IPS-NIHi7 (cell line): Measurements from ENCODE around the gene NES.

Experiments
- DNase-seq: peaks from one replicate; pipeline ENCODE4 v3.0.0; 2012; ENCODE audit warnings: mixed read lengths; ENCODE audit errors: extremely low spot score

NES gene

GRCh38 chr1:156623946-156624813 lies 53.0 kb downstream of the NES start:
- peak; percentile 78 for DNase-seq

- no peak for DNase-seq
Measured at GRCh38 chr1:156622581-156623297, 54.5 kb downstream of the NES start.

- DNase-seq: no peak
Measured at GRCh38 chr1:156619582-156619955, 57.6 kb downstream of the NES start.

- DNase-seq: peak; percentile 71
Measured at GRCh38 chr1:156618853-156619581, 58.2 kb downstream of the NES start, which contains the start of gene HAPLN2. Gene HAPLN2 (plus strand): TSS chr1:156619415. CDS start chr1:156623491, 4,076 bp downstream.
